ENCODE data around the gene MCC. TPM values are rescaled to one million over a fixed set of nuclear protein-coding genes. Genes with fewer than 3 reads are reported as not detected.

The MCC gene
- total RNA-seq, 2 experiments from 2014 or later = 0.62 to 0.81 TPM

DNA sequence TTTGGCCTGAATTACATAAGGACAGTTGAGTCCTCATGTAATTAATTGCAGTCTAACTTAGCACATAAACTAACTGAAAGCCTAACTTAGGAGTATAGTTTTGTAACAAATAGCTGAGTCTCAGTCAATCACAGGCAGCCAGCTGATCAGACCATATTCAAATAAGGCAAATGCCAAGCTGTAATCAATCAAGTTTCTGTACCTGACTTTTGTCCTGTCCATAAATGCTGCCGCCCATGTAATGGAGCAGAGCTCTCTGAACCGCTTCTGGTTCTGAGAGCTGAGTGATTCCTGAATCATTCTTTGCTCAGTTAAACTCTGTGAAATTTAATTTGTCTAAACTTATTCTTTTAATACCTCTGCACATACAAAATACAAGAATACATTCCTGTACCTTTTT, 158.3 kb downstream of the MCC start:
- H3K4me1 Mint-ChIP-seq (ENCODE audit: low read depth) = peaks cover 13% of the 10 kb centered on the region
- CTCF ChIA-PET = interaction anchor here (0.5 to 2.2 kb wide), 10 partner anchors 45 to 334 kb away, joined by 3 to 19 read pairs (median 3); no protein-coding TSS in a partner anchor
- no peaks in the 10 kb centered on the region for H3K9me3 Mint-ChIP-seq
- no peak overlapping the region for H3K4me3 Mint-ChIP-seq
- no peaks in the 10 kb centered on the region for H3K36me3 Mint-ChIP-seq (ENCODE audit: low read depth)
- no peaks in the 10 kb centered on the region for H3K27me3 Mint-ChIP-seq (ENCODE audit: low read depth)
- intact Hi-C loops (cut with micrococcal nuclease) = loop anchor here (1.0 to 10.0 kb wide), 7 partner anchors 35 to 779 kb away; no protein-coding TSS in a partner anchor
- DNase-seq = no peak
- no peak overlapping the region for H3K27ac Mint-ChIP-seq

- H3K27ac Mint-ChIP-seq = no peak overlapping the region
- CTCF ChIA-PET = no interaction called here
- intact Hi-C loops (cut with micrococcal nuclease) = no loop called here
Observed at GRCh38 chr5:113325054-113325453, 163.2 kb downstream of the MCC start.

DNA sequence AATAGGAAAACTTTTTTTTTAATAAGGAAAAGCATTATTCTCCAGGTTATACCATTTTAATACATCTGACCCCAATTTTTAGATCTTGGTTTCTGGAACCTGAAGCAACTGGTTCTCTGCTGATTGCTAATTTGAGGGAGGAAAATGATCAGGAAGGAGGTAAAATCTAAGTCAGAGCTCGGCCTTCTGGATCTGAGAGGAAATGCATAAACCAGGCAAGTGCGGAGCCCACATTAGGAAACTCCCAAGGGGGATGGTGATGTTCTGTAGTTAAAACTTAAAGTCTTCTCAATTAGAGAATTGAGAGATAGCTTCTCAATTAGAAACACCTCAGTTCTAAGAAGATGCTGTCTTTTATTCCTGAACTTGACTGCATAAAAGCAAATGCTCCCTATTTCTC, 167.0 kb downstream of the MCC start:
- H3K4me1 Mint-ChIP-seq (ENCODE audit: low read depth) = no peaks in the 10 kb centered on the region
- H3K27me3 Mint-ChIP-seq (ENCODE audit: low read depth) = no peaks in the 10 kb centered on the region
- CTCF ChIA-PET = no interaction called here
- no peak overlapping the region for H3K4me3 Mint-ChIP-seq
- no peak for DNase-seq
- intact Hi-C loops (cut with micrococcal nuclease) = no loop called here
- no peaks in the 10 kb centered on the region for H3K36me3 Mint-ChIP-seq (ENCODE audit: low read depth)
- H3K27ac Mint-ChIP-seq = no peak overlapping the region
- no peaks in the 10 kb centered on the region for H3K9me3 Mint-ChIP-seq

More at GRCh38 chr5:113325054-113325453, 163.2 kb downstream of the MCC start:
- Mint-ChIP-seq H3K9me3 (no peaks in the 10 kb centered on the region), H3K4me3 (no peak overlapping the region), H3K4me1 (ENCODE audit: low read depth) (no peaks in the 10 kb centered on the region), H3K36me3 (ENCODE audit: low read depth) (no peaks in the 10 kb centered on the region), H3K27me3 (ENCODE audit: low read depth) (no peaks in the 10 kb centered on the region)
- DNase-seq = no peak

- Mint-ChIP-seq H3K4me3 (no peak overlapping the region), H3K27ac (no peak overlapping the region), H3K27me3 (ENCODE audit: low read depth) (no peaks in the 10 kb centered on the region), H3K4me1 (ENCODE audit: low read depth) (no peaks in the 10 kb centered on the region), H3K36me3 (ENCODE audit: low read depth) (no peaks in the 10 kb centered on the region), H3K9me3 (no peaks in the 10 kb centered on the region)
- no peak for DNase-seq
- CTCF ChIA-PET = no interaction called here
- intact Hi-C loops (cut with micrococcal nuclease) = no loop called here
Observed at GRCh38 chr5:113320273-113320780, 167.9 kb downstream of the MCC start.

DNA sequence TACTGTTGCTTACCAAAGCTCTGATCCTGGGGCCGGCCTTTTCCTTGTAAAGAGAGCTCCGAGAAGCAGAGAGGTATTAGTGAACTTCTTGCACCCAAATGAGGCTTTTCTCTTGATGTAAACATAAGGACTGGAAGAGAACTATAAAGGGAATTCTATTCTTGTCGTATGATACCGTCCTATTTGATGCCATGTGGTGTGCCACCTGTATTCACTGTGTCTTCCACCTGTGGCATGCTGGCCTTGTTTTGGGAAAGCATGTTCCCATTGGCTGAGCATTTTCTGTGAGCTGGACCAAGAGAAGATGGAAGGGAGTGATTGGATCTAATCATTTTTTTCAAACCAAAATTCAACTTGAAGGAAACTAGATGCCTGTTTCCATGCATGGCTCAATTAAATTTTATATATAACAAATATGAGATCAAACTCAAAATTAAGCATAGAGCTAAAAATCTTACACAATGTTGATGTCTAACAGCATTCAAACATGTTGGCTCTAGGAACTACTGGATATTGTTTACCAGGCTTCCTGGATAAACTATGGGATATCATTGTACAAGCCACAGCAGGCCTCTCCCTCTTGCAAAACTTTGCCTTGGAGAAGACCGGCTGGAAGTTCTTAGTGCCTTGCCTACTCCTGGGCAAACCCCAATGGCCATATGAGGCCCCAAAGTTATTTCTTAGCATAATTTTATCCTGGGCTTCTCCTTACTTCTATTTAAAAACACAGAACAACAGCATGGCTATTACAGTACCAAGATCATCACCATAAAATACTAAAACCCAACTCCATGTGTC, 168.8 kb downstream of the MCC start:
- Mint-ChIP-seq H3K27me3 (ENCODE audit: low read depth) (no peaks in the 10 kb centered on the region), H3K27ac (no peak overlapping the region), H3K36me3 (ENCODE audit: low read depth) (no peaks in the 10 kb centered on the region), H3K9me3 (no peaks in the 10 kb centered on the region), H3K4me3 (no peak overlapping the region), H3K4me1 (ENCODE audit: low read depth) (no peaks in the 10 kb centered on the region)
- no peak for DNase-seq
- CTCF ChIA-PET = interaction anchor here (0.6 to 1.1 kb wide), 2 partner anchors 12 to 323 kb away, joined by 3 to 4 read pairs; no protein-coding TSS in a partner anchor
- intact Hi-C loops (cut with micrococcal nuclease) = no loop called here

DNA sequence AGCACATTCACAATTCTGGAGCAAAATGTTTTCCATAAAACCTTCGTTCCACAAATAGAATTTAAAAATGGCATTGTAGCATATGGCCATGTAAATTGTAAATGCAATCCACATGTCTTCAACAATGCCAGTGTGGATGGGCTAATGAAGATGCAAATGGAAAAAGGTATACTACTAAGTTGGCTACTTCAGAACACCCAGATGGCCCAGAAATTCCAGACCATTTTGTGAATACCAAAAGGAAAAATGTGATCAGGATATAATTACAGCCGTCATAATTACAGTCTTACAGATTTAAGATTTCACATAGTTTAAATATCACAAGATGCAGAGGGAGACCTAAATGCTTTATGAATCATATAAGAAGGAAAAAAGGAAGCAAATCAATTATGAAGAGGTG, 170.6 kb downstream of the MCC start:
- CTCF ChIA-PET = no interaction called here
- no peaks in the 10 kb centered on the region for H3K9me3 Mint-ChIP-seq
- intact Hi-C loops (cut with micrococcal nuclease) = no loop called here
- no peaks in the 10 kb centered on the region for H3K36me3 Mint-ChIP-seq (ENCODE audit: low read depth)
- H3K4me3 Mint-ChIP-seq = no peak overlapping the region
- H3K27ac Mint-ChIP-seq = no peak overlapping the region
- DNase-seq = no peak
- H3K27me3 Mint-ChIP-seq (ENCODE audit: low read depth) = no peaks in the 10 kb centered on the region
- H3K4me1 Mint-ChIP-seq (ENCODE audit: low read depth) = no peaks in the 10 kb centered on the region

DNA sequence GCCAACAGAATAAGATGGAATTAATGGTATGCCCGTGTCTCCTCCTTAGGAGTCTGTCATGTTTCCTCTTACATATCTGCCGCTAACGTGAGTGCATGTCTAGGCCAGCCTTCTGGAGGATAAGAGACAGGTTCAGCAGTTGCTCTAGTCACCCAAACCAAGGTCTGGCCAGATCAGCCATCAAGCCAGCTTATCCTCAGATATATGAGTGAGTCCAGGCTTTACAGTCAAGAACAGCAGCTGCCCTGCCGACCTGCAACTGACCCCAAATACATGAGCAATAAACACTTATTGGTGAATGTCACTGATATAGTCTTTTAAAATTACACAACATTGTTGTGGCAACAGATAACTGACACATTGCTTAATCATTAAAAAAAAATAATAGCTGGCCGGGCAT, 177.0 kb downstream of the MCC start:
- H3K27me3 Mint-ChIP-seq (ENCODE audit: low read depth) = peaks cover 9% of the 10 kb centered on the region
- CTCF ChIA-PET = no interaction called here
- no peaks in the 10 kb centered on the region for H3K9me3 Mint-ChIP-seq
- H3K4me3 Mint-ChIP-seq = no peak overlapping the region
- no peak for DNase-seq
- no peaks in the 10 kb centered on the region for H3K36me3 Mint-ChIP-seq (ENCODE audit: low read depth)
- H3K4me1 Mint-ChIP-seq (ENCODE audit: low read depth) = no peaks in the 10 kb centered on the region
- H3K27ac Mint-ChIP-seq = no peak overlapping the region
- intact Hi-C loops (cut with micrococcal nuclease) = no loop called here

GRCh38 chr5:113302120-113302519, 186.1 kb downstream of the MCC start:
- intact Hi-C loops (cut with micrococcal nuclease) = no loop called here
- DNase-seq = no peak
- Mint-ChIP-seq H3K27ac (no peak overlapping the region), H3K36me3 (ENCODE audit: low read depth) (no peaks in the 10 kb centered on the region), H3K27me3 (ENCODE audit: low read depth) (peaks cover 15% of the 10 kb centered on the region), H3K9me3 (no peaks in the 10 kb centered on the region), H3K4me3 (no peak overlapping the region), H3K4me1 (ENCODE audit: low read depth) (no peaks in the 10 kb centered on the region)
- CTCF ChIA-PET = interaction anchor here (0.8 kb wide), 1 partner anchor 306 kb away, joined by 3 read pairs; no protein-coding TSS in a partner anchor

- no peak overlapping the region for H3K27ac Mint-ChIP-seq
- DNase-seq = no peak
- H3K36me3 Mint-ChIP-seq (ENCODE audit: low read depth) = no peaks in the 10 kb centered on the region
- no peaks in the 10 kb centered on the region for H3K9me3 Mint-ChIP-seq
- H3K4me3 Mint-ChIP-seq = no peak overlapping the region
- intact Hi-C loops (cut with micrococcal nuclease) = no loop called here
- CTCF ChIA-PET = no interaction called here
- peaks cover 27% of the 10 kb centered on the region for H3K27me3 Mint-ChIP-seq (ENCODE audit: low read depth)
- H3K4me1 Mint-ChIP-seq (ENCODE audit: low read depth) = peaks cover 8% of the 10 kb centered on the region
Observed at GRCh38 chr5:113299591-113299990, 188.7 kb downstream of the MCC start.

GRCh38 chr5:113296676-113297075, 191.6 kb downstream of the MCC start:
- Mint-ChIP-seq H3K27me3 (ENCODE audit: low read depth) (peaks cover 35% of the 10 kb centered on the region), H3K4me1 (ENCODE audit: low read depth) (peaks cover 14% of the 10 kb centered on the region), H3K4me3 (no peak overlapping the region), H3K36me3 (ENCODE audit: low read depth) (no peaks in the 10 kb centered on the region), H3K9me3 (no peaks in the 10 kb centered on the region), H3K27ac (no peak overlapping the region)
- intact Hi-C loops (cut with micrococcal nuclease) = no loop called here
- no peak for DNase-seq
- CTCF ChIA-PET = interaction anchor here (1.2 kb wide), 1 partner anchor 39 kb away, joined by 3 read pairs; no protein-coding TSS in a partner anchor

DNA sequence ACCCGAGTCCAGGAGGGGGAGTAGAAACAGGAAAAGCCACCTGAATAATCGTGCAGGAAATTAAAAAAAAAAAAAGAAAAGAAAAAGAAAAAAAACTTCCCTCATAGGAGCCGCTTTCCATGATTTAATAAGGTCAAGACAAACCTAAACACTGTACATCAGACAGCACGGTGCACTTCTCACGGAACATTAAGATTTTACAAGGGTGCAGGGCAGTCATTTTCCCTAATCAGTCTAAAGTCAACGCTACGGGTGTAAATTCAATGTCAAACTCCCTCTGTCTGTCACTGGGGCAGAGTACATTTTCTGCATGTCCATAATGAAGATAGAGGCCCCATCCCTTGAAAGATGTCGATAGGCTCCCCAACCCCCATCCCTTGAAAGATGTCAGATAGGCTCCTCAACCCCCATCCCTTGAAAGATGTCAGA, 193.1 kb downstream of the MCC start:
- H3K4me1 Mint-ChIP-seq (ENCODE audit: low read depth) = peaks cover 14% of the 10 kb centered on the region
- no peaks in the 10 kb centered on the region for H3K36me3 Mint-ChIP-seq (ENCODE audit: low read depth)
- H3K9me3 Mint-ChIP-seq = no peaks in the 10 kb centered on the region
- no peak overlapping the region for H3K27ac Mint-ChIP-seq
- CTCF ChIA-PET = interaction anchor here (0.7 to 1.2 kb wide), 3 partner anchors 12 to 40 kb away, joined by 3 to 4 read pairs (median 3); no protein-coding TSS in a partner anchor
- peak overlapping the region; percentile 81 for H3K4me3 Mint-ChIP-seq
- DNase-seq = no peak
- H3K27me3 Mint-ChIP-seq (ENCODE audit: low read depth) = peaks cover 39% of the 10 kb centered on the region
- intact Hi-C loops (cut with micrococcal nuclease) = loop anchor here (1.0 to 2.0 kb wide), 2 partner anchors 36 to 299 kb away; no protein-coding TSS in a partner anchor

DNA sequence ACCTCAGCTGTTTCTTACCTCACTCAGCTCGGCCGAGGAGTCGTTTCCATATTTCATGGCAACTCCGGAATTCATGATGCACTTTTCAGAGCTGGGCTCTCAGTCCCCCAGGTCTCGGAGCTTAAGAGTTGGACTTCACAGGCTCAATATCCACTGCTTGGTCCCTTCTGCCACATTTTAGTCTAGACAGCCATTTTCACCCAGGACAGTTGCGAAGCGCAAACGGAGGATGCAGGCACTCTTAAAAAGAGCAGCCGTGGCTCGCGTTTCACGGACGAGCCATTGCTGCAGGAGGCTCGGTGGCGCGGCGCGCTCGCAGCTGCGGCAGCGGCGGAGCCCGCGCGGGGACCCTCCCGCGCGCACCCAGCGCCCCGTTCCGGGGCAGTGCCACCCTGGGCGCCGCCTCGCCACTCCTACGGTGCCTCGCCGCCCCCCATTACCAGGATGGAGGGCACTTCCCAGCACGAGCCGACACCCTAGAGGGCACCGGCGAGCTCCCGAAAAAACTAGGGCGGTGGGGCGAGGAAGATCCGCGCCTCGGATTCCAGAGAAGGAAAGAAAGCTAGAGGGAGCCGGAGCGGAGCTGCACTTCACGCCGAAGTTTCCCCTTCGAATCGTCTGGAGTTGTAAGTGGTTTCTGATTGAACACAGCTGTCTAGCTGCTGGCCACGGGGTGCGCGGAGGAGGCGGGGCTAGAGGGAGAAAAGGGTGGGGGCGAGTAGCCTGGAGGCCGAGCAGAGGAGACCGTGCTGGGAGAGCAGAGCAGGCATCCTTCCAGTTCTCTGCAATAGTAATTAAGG, 193.7 kb downstream of the MCC start:
- CTCF ChIA-PET = interaction anchor here (0.7 to 1.0 kb wide), 3 partner anchors 11 to 255 kb away, joined by 3 to 4 read pairs (median 4); no protein-coding TSS in a partner anchor
- DNase-seq = peak; percentile 79
- H3K36me3 Mint-ChIP-seq (ENCODE audit: low read depth) = no peaks in the 10 kb centered on the region
- no peaks in the 10 kb centered on the region for H3K9me3 Mint-ChIP-seq
- H3K27ac Mint-ChIP-seq = no peak overlapping the region
- H3K4me1 Mint-ChIP-seq (ENCODE audit: low read depth) = peaks cover 14% of the 10 kb centered on the region
- H3K4me3 Mint-ChIP-seq = peak overlapping the region; percentile 81
- H3K27me3 Mint-ChIP-seq (ENCODE audit: low read depth) = peaks cover 42% of the 10 kb centered on the region
- intact Hi-C loops (cut with micrococcal nuclease) = loop anchor here (1.0 to 5.0 kb wide), 3 partner anchors 36 to 298 kb away; partner anchors contain the start of gene YTHDC2

Data from activated naive CD4-positive, alpha-beta T cell treated with anti-CD3 and anti-CD28 coated beads for 36 hours (primary cell).